Activated CD8-positive, alpha-beta T cell treated with anti-CD3 and anti-CD28 coated beads for 36 hours (primary cell): ENCODE measurements around the gene NACC1. TPM values are rescaled to one million over a fixed set of nuclear protein-coding genes. Genes with fewer than 3 reads are reported as not detected.

Experiments
- ATAC-seq: fragments of 200-7000 bp; cut with Tn5 transposase; one replicate; pipeline ENCODE4 v1.10.0; 2021; ENCODE audit warnings: mild to moderate bottlenecking, moderate library complexity
- CTCF ChIA-PET: fragments of 350-600 bp; sonication (Branson Sonifier 250); formaldehyde crosslinking; loops from one replicate; lab custom pipeline; 2021; ENCODE audit warnings: antibody characterized with exemption; lab: Charles Lee
- POLR2A ChIA-PET: fragments of 350-600 bp; sonication (Branson Sonifier 250); formaldehyde crosslinking; loops from one replicate; lab custom pipeline; 2021; ENCODE audit warnings: antibody characterized with exemption; lab: Charles Lee
- DNase-seq: peaks from one replicate; pipeline ENCODE4 v3.0.0-alpha.2; 2020
- H3K27ac Mint-ChIP-seq: one replicate; pipeline ENCODE4 v1.8.0; 2021; ENCODE audit warnings: mild to moderate bottlenecking, mixed read lengths
- H3K27me3 Mint-ChIP-seq: one replicate; pipeline ENCODE4 v1.8.0; 2021; ENCODE audit warnings: mixed read lengths
- H3K36me3 Mint-ChIP-seq: one replicate; pipeline ENCODE4 v1.8.0; 2021; ENCODE audit warnings: low read depth, mixed read lengths
- H3K4me1 Mint-ChIP-seq: one replicate; pipeline ENCODE4 v1.8.0; 2021; ENCODE audit warnings: low read depth, mixed read lengths
- H3K4me3 Mint-ChIP-seq: one replicate; pipeline ENCODE4 v1.8.0; 2021; ENCODE audit warnings: mild to moderate bottlenecking, moderate library complexity, mixed read lengths
- H3K9me3 Mint-ChIP-seq: one replicate; pipeline ENCODE4 v1.8.0; 2021; ENCODE audit warnings: mixed read lengths
- CTCF ChIP-seq: fragments of 200-600 bp; IDR thresholded peaks from one replicate; pipeline ENCODE4 v1.8.0; 2022; ENCODE audit warnings: antibody characterized with exemption, mild to moderate bottlenecking
- intact Hi-C: fragments of 100-400 bp; cut with micrococcal nuclease; formaldehyde crosslinking; loops from one replicate; pipeline ENCODE4 v1.10.0; 2022
- total RNA-seq, 2 experiments: library from RNA; stranded (reverse); gene quantifications; one replicate each; pipeline ENCODE4 v1.2.3, GENCODE V29; 2021

The NACC1 gene
- total RNA-seq, 2 experiments from 2014 or later: 73.8 to 87.5 TPM

GRCh38 chr19:13093407-13094105, 24.5 kb upstream of the NACC1 start:
- intact Hi-C loops: loop anchor here (2.0 kb wide), 1 partner anchor 111 kb away; no protein-coding TSS in a partner anchor
- ATAC-seq (peak; percentile 84), DNase-seq (peak; percentile 91)
- peaks cover 26% of the 10 kb centered on the region for H3K27me3 Mint-ChIP-seq
- no peaks in the 10 kb centered on the region for H3K9me3 Mint-ChIP-seq
- peak; percentile 93 for TF ChIP-seq CTCF
- peaks cover 24% of the 10 kb centered on the region for H3K4me1 Mint-ChIP-seq
- CTCF ChIA-PET: interaction anchor here (0.6 to 7.4 kb wide), 30 partner anchors 9 to 230 kb away, joined by 3 to 116 read pairs (median 4); partner anchors contain the start of gene NACC1
- H3K36me3 Mint-ChIP-seq: no peaks in the 10 kb centered on the region
- no peak overlapping the region for H3K4me3 Mint-ChIP-seq
- no peak overlapping the region for H3K27ac Mint-ChIP-seq
- POLR2A ChIA-PET: interaction anchor here (0.9 to 1.3 kb wide), 2 partner anchors 116 to 128 kb away, joined by 4 to 5 read pairs; no protein-coding TSS in a partner anchor

- no peaks in the 10 kb centered on the region for H3K9me3 Mint-ChIP-seq
- no peak for ATAC-seq
- peak; percentile 55 for TF ChIP-seq CTCF
- H3K4me3 Mint-ChIP-seq: no peak overlapping the region
- no peaks in the 10 kb centered on the region for H3K36me3 Mint-ChIP-seq
- no peak for DNase-seq
- ChIA-PET CTCF (interaction anchor here (0.6 to 7.4 kb wide), 27 partner anchors 9 to 230 kb away, joined by 3 to 116 read pairs (median 5); partner anchors contain the start of gene NACC1), POLR2A (interaction anchor here (0.9 to 1.3 kb wide), 3 partner anchors 54 to 128 kb away, joined by 3 to 5 read pairs (median 4); no protein-coding TSS in a partner anchor)
- peaks cover 28% of the 10 kb centered on the region for H3K4me1 Mint-ChIP-seq
- intact Hi-C loops: loop anchor here (2.0 kb wide), 1 partner anchor 111 kb away; no protein-coding TSS in a partner anchor
- peaks cover 30% of the 10 kb centered on the region for H3K27me3 Mint-ChIP-seq
- no peak overlapping the region for H3K27ac Mint-ChIP-seq
Measured at GRCh38 chr19:13094106-13094504, 24.0 kb upstream of the NACC1 start.

- TF ChIP-seq CTCF: no peak
- CTCF ChIA-PET: interaction anchor here (0.8 to 7.4 kb wide), 21 partner anchors 10 to 231 kb away, joined by 3 to 116 read pairs (median 9); no protein-coding TSS in a partner anchor
- Mint-ChIP-seq H3K27me3 (peaks cover 30% of the 10 kb centered on the region), H3K4me1 (peaks cover 33% of the 10 kb centered on the region), H3K36me3 (no peaks in the 10 kb centered on the region), H3K4me3 (no peak overlapping the region), H3K9me3 (no peaks in the 10 kb centered on the region), H3K27ac (no peak overlapping the region)
- DNase-seq (peak; percentile 34), ATAC-seq (no peak)
- POLR2A ChIA-PET: interaction anchor here (0.9 to 1.7 kb wide), 4 partner anchors 54 to 129 kb away, joined by 3 to 5 read pairs (median 4); no protein-coding TSS in a partner anchor
- intact Hi-C loops: loop anchor here (2.0 kb wide), 1 partner anchor 112 kb away; no protein-coding TSS in a partner anchor
Measured at GRCh38 chr19:13094771-13095392, 23.2 kb upstream of the NACC1 start.

GRCh38 chr19:13095393-13095784, 22.7 kb upstream of the NACC1 start:
- Mint-ChIP-seq H3K27ac (no peak overlapping the region), H3K27me3 (peaks cover 30% of the 10 kb centered on the region), H3K4me3 (no peak overlapping the region), H3K36me3 (peaks cover 5% of the 10 kb centered on the region), H3K9me3 (no peaks in the 10 kb centered on the region), H3K4me1 (peaks cover 38% of the 10 kb centered on the region)
- ChIA-PET CTCF (interaction anchor here (1.0 to 7.4 kb wide), 10 partner anchors 10 to 494 kb away, joined by 3 to 116 read pairs (median 27); no protein-coding TSS in a partner anchor), POLR2A (interaction anchor here (1.7 kb wide), 1 partner anchor 62 kb away, joined by 4 read pairs; no protein-coding TSS in a partner anchor)
- intact Hi-C loops: loop anchor here (2.0 kb wide), 1 partner anchor 113 kb away; no protein-coding TSS in a partner anchor
- peak; percentile 23 for DNase-seq
- TF ChIP-seq CTCF: no peak
- ATAC-seq: no peak
